HG03060 (cell line): ENCODE measurements around the gene RAP1GAP2.

Source experiments
- ATAC-seq: cut with Tn5 transposase; IDR thresholded peaks from one replicate; pipeline ENCODE4 v1.9.1; 2021; ENCODE audit warnings: low read depth, moderate number of reproducible peaks; ENCODE audit not compliant: unreplicated experiment

RAP1GAP2 gene

DNA sequence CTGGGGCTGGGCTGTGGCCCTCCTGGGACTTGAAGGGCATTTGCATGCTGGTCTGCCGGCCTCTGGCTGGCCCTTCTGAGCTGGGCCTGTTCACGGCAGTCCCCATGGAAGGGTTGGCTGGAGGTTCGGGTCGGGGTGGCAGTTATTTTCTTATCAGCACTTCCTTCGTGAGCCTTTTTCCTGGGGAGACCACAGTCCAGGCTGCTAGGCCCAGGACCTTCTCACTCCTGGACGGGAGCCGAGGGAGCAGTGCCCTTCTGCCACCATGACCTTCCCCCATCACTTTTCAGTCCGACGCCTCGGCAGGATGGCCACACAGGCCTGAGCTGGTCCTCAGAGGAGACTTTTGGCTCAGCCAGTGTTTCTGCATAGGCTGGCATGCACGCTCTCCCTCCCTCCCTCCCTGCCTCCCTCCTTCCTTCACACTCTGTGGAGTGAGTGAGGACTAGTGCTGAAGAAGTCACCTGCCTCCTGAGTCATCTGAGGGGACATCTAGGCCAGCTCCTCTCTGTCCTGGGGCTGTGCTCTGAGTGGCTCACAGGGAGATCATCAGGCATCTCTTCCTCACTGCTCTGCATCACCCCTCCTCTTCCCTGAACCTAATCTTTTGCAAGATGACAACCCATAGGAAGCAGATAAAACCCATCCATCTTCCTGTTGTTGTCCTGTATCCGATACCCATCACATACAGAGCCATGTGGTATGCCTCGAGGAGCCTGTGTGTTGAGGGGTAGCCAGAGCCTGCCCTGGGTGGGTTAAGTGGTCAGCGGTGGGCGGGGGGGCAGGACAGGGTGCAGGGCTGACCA is 109.7 kb downstream of the RAP1GAP2 start:
- ATAC-seq, result no peak

DNA sequence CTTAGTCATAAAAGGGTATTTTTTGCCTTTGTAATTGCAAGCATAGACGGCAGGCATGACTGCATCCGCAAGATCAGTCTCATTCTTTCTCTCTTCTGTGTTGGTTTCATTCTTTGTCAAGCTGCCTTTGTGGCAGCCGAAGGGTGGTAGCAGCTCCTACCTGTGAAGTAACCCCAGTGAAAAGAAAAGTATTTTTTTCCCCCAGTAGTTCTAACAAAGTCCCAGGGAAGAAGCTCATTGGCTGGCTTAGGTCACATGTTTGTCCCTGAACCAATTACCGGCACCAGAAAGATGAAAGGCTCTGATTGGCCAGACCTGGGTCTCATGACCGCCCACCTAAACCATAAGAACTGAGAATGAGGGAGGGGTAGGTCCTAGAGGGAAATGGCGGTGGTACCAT is 110.7 kb downstream of the RAP1GAP2 start:
- no peak for ATAC-seq

DNA sequence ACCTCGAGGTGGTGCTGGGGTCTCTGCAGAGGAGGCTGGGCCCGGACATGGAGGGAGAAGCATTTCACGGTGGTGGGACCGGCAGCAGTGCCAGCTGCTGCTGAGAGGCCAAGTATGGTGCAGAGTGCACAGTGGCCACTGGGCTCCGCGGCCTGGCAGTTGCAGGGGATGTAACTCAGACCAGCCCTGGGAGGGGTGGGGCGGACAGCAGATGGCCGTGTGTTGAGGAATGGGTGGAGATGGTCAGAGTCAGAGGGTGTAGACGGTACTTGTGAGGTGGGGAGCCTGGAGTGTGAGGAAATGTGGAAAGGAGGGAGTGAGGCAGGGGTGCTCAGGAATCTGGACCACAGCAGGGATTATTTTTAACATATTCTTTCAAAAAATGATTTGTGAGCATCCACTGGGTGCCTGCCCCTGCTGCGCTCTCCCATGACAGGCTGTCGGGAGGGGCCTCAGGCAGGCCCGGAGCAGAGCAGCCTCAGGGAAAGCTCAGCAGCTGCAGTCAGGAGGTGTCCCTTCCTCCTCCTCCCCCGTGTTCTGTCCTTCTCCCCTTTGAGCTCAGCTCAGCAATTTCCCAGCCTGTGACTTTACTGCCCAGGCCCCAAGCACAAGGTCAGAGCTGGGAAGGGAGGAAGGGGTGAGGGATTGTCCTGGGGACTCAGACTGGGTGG is 113.1 kb downstream of the RAP1GAP2 start:
- ATAC-seq, result no peak

DNA sequence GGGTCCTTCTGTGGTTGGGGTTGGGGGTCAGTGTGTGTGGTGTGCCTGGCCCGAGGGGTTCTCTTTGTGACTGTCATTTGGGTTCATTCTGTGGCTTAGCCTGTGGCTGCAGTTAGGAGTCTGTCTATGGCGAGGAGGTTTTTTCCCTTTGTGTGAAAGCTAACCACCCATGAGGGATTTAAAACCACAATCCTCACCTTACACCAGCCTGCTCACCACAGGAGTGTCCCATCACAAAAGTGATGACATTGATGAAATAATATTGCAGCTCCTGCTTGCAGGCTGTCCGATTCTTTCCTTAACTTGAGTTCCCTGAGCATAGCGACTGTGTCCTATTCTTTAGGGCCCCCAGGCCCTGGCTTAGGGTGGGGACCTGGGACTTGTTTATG is 113.6 kb downstream of the RAP1GAP2 start:
- no peak for ATAC-seq

DNA sequence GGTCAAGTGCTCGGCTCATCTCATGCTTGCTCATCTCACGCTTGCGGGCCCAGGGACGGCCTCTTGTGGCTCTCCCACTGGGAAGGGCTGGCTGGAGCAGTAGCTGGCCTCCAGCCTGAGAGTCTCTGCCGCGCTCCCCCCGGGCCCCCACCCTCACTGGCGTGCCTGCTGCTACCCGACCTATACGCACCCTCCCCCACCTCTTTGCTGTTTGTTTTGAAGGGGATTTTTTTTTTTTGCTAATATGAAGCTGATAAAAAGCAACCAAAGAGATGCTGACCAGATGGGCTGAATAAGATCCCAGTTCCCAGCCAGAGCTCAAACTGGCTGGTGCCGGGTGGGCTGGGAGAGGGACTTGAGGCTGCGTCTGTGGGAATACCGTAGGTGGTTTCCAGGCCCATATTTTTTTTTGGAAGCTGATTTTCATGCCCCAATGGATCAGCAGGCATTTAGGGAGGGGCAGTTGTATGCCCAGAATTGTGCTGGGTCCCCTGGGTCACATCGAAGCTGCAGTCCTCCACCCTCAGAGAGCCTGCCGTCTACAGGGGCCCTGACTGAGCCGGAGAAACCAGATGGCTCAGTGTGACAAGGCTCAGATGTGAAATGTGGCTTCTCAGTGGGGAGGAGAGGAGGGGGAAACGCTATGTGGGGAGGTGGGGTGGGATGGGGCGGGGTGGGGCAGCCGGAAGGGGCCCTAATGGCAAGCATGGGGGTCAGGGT is 115.0 kb downstream of the RAP1GAP2 start:
- ATAC-seq, result no peak

DNA sequence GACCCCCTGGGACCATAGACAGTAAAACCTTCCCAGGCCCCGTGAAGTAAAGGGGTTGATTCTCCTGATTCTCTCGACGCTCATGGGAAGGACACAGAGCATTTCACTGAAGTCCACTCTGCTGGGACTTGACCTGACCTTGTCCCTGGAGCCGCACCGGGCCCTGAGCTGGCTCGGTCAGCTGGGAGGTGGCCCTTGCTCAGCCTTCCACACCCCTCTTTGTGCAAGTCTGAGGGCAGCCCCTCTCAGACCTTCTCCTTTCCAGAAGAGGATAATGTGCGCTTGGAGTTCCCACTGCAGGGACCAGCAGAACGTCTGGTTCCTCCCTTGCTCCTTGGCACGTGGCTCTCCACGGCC is 115.5 kb downstream of the RAP1GAP2 start:
- ATAC-seq, result no peak

DNA sequence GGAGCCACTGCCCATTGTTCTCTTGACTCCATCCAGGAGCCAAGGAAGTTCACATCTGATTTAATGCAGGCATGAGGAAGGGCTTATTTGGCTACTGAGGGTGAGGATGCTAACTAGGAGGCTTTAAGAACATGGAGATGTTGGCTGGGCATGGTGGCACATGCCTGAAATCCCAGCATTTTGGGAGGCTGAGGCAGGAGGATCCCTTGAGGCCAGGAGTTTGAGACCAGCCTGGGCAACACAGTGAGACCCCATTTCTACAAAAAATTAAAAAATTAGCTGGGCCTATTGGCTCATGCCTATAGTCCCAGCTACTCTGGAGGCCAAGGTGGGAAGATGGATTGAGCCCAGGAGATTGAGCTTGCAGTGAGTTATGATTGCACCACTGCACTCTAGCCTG is 116.5 kb downstream of the RAP1GAP2 start:
- no peak for ATAC-seq

DNA sequence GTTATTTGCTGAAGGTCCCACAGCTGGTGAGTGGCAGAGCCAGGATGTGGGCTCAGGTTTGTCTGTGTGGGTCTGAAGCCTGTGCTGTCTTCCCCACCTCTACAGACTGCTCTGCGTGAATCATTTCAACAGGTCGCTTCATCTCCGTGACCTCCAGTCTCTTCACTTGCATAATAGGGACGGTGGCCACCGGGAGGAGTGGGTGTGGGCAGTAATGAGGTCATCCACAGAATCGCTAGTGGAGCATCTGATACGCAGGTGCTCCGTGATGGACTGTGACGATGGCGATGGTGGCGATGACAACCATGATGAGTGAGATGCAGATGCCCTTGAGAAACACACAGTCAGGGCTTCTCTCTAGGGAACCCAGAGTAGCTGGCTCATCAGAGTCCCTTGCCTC is 120.2 kb downstream of the RAP1GAP2 start:
- no peak for ATAC-seq

DNA sequence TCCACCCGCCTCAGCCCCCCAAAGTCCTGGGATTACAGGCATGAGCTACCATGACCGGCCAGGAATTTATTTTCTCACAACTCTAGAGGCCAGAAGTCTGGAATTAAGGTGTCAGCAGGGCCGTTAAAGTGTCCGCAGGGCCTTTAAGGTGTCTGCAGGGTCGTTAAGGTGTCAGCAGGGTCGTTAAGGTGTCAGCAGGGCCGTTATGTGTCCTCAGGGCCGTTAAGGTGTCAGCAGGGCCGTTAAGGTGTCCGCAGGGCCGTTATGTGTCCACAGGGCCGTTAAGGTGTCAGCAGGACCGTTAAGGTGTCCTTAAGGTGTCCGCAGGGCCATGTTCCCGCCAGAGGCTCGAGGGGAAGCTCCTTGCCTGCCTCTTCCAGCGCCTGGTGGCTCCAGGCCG is 125.2 kb downstream of the RAP1GAP2 start:
- ATAC-seq, result no peak

DNA sequence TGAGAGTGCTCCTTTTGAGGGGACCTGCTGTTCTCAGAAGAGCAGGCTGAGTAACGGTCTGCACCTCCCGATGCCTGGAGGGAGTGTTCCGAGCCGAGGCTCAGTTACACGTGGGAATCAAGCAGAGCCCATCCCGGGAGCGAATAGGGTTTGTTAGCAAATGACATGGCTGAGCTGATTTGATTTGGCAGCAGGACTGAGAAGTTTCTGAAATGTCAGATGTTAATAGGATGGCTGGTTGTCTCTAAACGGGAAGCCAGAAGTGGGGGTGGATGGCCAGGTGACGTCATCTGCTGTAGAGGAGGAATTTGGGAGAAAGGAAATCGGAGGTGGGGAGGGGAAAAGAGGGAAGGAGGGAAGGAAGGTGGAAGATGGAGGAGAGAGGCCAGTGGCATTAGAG is 128.0 kb downstream of the RAP1GAP2 start:
- ATAC-seq, result no peak

DNA sequence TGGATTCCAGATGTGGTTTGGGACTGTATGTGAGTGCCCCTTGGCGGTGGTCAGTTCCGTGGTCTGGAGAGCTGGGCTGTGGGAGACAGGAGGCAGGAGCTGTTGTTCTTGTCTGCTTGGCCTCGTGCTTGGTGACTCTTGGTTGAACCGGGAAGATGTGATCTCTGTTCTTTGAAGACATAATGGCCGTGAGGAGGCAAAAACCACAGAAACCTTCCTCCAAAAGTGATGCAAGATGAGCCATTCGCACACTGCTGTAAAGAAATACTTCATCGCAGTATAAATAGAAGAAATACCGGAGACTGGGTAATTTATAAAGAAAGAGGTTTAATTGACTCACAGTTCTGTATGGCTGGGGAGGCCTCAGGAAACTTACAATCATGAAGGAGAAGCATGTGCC is 128.8 kb downstream of the RAP1GAP2 start:
- no peak for ATAC-seq

DNA sequence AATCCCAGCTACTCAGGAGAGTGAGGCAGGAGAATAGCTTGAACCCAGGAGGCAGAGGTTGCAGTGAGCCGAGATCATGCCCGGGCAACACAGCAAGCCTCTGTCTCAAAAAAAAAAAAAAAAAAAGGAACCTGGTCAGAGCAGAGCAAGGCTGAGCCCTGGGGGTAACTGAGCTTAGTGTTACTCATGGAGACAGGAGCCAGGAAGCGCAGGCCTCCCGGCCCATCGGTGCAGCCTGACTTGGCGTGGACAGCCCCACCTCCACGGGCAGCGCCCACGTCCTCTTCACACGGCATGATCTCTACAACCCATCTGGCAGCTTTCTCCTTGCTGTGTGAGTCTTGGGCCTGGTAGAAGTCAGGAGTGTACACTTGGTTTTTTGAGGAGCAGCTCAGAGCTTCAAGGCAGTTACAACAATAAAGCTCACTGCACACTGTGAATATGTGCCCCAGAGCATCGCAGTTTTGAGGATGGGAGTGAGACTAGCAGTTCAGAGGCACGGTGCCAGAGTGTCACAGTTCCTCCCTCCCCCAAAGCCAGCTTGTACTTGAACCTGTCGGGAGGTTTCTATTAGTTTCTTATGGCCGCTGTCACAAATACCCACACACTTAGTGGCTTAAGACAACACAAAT is 129.9 kb downstream of the RAP1GAP2 start:
- no peak for ATAC-seq

DNA sequence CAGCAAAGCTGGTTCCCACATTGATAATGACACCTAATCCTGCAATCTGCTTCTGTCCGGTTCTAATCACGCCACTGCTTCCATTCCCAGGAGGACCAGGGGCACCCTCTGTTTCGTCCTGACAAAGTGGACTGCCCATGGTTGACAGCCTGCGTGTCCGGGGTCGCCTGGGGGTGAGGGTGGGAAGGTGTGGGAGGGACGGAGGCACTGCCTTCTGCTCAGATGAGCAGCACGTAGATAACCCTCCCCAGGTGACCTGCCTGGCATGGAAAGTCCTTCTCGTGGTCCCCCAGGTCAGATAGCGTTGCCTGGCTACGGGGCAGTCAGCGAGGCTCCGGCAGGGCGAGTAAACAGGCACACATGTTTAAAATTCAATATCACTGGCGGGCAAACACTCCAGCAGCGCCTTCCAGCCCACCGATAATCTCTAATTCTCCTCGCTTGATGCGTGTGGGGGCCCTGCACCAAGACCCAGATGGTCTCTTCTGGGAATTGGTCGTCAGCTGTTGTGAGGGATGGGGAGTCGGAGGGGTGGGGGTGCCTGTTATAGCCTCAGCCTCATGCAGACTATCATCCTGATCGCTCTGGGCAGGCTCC is 132.2 kb downstream of the RAP1GAP2 start:
- ATAC-seq, result no peak

DNA sequence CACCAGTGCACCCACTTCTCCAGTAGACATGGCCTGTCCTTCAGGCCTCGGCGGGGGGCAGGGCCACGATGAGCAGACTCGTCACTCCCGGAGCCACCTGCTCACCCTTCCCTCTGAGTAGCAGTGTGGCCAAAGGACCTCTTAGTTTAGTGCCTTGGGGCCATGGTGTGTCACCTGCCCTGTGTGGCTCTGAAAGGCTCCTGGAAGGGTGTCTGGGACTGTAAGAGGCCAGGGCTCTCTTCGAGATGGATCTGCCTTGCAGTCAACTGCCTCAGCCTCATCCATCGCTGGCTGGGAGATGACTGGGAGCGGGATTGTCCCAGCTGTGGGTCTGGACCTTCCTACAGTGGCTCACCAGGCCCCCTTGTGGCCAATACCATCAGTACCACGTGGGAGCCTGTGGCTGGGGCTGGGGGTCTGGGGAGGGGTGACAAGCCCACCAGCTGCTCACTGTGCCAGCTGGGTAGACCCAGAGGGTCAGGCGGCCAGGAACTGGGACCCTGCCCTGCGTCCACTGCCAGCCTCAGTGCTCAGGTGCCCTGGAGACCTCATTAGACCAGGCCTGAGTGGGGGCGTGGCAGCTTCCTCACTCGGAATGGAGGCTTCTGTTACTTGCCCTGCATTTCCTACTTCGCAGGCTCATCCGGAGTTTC is 133.8 kb downstream of the RAP1GAP2 start:
- ATAC-seq, result no peak

DNA sequence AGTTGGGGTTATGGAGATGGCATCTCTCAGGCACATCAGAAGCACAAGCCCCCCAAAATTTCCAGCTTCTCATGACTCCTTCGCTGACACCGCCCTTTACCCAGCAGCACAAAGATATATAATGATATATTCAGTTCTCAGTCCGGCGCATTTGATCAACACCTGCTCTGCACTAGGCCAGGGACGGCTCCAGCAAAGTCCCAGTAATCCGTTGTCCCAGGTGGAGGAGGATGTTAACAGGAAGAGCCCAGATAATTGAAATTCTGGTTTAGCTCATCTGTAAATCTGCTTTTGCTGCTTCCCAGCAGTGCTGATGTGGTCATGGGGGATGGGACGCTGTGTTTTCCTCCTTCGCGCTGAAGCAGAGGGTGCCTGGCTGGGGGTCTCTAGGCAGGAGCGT is 135.6 kb downstream of the RAP1GAP2 start:
- no peak for ATAC-seq

DNA sequence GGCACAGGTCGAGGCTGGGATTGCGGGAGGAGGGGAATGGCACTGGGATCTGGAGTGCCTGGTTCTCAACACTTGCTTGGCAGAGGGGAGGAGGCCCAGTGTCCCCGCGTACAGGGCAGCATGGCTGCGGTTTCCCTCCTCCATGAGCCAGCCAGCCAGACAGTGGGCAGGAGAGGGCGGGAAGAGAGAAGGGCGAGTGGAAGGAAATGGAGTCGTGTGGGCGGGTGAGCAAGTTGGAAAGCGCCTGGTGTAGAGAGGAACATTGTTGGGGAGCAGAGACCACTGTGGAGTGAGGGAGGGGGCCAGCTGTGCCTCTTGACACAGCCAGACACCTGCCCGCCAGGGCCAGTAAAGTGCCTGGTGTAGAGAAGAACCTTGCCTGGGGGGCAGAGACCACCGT is 136.7 kb downstream of the RAP1GAP2 start:
- ATAC-seq, result no peak

DNA sequence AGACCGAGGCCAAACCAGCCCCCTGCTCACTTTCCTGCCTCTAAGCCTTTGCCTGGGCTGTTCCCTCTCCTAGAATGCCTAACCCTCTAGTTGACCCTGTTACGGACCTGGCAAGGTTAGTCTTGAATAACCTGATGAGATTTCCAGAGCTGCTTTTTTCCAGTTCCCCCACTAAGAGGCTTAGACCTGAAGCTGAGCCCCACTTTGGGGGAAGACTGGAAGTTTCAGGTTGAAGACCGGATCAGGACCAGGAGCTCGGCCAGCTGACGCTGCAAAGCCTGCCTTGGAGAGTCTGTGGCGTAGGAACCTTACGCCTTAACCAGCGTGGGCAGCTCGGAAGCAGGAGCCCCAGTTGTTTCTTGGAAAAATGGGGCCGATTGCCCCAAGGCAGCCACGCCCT is 137.4 kb downstream of the RAP1GAP2 start:
- no peak for ATAC-seq

DNA sequence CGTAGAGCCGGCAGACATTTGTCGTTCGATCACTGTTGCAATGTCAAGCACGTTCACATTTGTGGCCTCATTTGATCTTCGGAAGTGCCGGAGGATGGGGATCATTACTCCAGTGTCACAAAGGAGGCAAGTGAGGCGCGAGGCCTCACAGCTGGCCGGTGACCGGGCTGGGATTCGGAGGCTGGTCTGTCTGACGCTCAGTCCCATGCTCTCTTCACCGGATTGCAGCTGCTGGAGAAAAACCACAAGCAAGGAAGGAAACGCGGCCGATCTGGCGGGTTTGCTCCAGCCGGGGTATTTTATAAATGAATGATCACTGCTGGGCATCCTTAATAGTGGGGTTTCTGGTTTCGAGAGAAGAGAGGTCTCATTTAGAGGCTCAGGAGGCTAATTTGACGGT is 139.4 kb downstream of the RAP1GAP2 start:
- no peak for ATAC-seq

DNA sequence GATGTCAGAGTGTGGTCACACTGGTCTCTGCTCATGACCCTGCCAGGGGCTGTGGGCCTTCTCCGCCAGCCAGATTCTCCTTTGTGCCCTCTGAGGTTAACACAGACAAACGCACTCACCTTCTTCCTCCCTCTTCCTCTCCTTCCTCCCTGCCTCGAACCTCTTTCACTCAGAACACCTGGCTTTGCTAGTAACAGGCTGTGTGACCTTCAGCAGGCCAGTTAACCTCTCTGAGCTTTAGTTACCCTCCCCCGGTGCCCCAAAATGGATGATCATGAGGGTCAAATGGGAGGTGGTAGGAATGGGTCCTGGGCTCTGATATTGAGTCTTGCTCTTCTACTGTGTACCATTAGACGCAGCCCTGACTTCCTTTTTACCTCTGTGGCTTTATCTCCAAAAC is 140.1 kb downstream of the RAP1GAP2 start:
- ATAC-seq, result no peak

DNA sequence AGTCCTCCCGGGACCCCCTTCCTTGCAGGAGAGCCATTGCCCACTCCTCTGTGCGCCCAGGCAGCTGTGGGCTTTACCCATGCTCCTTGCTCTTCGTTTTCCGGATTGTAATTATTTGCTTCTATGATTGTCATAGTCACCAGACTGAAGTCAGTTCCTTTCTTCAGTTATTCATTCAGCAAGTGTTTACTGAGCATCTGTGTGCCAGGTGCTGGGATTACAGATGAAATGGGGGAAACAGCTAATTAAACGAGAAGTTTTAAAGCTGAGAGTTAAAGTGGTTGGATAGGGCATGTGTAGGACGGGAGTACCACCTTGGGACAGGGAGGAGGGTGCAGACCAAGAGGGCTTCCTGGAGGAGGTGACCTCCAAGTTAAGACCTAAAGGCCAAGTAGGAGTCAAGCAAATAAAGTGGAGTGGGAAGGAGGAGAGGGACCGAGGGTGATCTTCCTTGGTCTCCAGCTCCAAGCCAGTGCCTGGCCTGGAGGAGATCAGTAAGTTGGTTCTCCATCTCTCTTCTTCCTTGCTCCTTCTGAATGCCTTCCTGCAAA is 140.6 kb downstream of the RAP1GAP2 start:
- ATAC-seq, result no peak
